GM19395 (cell line): ENCODE results near the gene CDK11B.

ENCODE experiments used
- ATAC-seq: cut with Tn5 transposase; IDR thresholded peaks from one replicate; pipeline ENCODE4 v1.9.1; 2021; ENCODE audit warnings: mild to moderate bottlenecking, moderate library complexity; ENCODE audit not compliant: unreplicated experiment

The CDK11B gene

DNA sequence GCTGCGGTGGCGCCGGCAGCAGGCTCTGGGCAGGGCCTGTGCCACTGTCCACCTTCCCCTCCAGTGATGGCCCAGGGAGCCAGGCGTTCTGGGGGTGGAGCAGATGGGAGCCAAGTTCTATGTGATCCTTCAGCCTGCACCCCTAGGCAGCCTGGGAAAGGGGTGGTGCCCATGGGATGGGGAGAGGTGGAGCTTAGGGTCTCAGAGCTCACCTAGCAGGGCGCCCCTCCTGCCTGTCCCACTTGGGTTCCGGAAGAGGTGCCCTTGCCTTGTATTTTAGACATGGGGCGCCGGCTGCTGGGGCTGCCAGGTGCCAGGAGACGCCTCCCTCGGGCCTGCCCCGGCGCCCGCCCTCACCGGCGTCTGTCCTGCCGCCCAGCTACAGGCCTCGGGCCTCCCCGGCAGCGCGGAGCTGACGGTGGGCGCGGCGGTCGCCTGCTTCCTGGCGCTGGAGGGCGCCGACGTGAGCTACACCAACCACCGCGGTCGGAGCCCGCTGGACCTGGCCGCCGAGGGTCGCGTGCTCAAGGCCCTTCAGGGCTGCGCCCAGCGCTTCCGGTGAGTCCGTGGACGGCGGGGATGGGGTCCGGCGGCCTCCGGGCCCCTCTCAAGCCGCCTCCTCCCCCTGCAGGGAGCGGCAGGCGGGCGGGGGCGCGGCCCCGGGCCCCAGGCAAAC, 29.9 kb downstream of the CDK11B start:
- no peak for ATAC-seq

DNA sequence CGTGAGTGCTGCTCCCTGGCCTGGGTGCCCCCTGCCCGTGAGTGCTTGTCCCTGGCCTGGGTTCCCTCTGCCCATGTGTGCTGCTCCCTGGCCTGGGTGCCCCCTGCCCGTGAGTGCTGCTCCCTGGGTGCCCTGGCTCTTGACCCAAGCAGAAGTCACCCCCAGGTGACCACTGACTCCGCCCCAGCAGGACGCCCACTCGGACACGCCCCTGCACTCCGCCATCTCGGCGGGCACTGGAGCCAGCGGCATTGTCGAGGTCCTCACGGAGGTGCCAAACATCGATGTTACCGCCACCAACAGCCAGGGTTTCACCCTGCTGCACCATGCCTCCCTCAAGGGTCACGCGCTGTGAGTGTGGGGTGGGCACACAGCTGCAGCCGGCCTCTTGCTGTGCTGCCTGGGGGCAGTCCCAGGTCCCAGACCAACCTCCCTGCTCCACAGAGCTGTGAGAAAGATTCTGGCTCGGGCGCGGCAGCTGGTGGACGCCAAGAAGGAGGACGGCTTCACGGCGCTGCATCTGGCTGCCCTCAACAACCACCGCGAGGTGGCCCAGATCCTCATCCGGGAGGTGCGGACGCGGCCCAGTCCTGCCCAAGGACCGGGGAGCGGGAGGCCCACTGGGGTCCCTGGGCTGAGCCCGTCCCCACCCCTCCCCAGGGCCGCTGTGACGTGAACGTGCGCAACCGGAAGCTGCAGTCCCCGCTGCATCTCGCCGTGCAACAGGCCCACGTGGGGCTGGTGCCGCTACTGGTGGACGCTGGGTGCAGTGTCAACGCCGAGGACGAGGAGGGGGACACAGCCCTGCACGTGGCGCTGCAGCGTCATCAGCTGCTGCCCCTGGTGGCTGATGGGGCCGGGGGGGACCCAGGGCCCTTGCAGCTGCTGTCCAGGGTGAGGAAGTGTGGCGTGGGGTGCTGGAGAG, 30.7 kb downstream of the CDK11B start:
- no peak for ATAC-seq

DNA sequence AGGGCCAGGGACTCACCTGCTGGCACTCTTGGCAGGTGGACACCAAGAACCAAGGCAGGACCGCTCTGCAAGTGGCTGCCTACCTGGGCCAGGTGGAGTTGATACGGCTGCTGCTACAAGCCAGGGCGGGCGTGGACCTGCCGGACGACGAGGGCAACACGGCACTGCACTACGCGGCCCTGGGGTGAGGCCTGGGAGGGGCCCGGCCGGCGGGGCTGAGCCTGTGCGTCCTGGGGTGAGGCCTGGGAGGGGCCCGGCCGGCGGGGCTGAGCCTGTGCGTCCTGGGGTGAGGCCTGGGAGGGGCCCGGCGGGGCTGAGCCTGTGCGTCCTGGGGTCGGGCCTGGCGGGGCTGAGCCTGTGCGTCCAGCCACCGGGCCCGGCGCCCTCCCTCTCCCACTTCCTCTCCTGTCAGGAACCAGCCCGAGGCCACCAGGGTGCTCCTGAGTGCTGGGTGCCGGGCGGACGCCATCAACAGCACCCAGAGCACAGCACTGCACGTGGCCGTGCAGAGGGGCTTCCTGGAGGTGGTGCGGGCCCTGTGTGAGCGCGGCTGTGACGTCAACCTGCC, 31.5 kb downstream of the CDK11B start:
- ATAC-seq: no peak

DNA sequence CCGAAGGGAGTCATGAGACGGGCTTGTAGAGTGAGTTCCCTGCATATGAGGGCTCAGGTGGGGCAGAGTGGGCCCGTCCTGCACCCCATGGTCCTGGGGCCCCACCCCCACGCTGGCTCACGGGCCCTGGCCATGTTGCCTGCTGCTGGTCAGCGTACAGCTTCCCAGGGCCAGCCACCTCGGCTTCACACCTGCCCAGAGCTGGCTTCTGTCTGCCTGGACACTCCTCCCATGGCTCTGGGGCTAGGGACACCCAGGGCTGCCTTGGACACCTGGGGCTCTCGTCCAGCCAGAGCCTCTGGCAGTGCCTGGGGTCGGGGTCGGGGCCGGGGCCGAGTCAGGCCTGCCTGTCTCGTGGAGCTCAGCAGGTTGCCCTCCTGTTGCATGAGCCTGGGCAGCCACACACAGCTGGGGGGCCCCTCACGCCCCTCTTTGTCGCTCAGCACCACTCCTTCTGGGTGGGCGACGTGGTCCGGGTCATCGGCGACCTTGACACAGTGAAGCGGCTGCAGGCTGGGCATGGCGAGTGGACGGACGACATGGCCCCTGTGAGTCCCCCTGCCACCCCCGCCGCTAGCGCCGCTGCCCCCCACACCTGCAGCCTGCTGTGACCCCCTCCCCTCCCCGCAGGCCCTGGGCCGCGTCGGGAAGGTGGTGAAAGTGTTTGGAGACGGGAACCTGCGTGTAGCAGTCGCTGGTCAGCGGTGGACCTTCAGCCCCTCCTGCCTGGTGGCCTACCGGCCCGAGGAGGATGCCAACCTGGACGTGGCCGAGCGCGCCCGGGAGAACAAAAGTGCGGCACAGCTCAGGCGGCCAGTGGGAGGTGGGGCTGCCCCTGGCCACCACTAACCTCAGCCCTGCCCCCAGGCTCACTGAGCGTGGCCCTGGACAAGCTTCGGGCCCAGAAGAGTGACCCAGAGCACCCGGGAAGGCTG, 32.3 kb downstream of the CDK11B start:
- ATAC-seq: no peak

DNA sequence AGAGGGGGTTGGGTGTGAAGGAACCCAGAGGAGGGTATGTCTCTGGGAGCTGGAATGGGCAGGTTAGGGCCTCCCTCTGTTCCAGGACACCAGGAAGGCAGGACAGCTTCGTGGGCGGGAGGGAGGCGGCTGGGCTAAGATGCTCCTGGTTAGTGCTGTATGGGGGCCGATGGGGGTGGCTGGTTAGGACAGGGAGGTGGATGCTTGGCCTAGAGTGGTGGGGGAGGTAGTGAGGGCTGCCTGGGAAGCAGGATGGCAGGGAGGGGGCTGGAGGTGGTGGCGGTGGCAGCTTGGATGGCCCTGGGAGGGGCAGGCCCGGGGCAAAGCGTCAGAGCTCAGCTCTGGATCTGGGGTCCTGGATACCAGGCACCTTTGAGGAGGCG, 33.0 kb downstream of the CDK11B start:
- ATAC-seq: no peak

DNA sequence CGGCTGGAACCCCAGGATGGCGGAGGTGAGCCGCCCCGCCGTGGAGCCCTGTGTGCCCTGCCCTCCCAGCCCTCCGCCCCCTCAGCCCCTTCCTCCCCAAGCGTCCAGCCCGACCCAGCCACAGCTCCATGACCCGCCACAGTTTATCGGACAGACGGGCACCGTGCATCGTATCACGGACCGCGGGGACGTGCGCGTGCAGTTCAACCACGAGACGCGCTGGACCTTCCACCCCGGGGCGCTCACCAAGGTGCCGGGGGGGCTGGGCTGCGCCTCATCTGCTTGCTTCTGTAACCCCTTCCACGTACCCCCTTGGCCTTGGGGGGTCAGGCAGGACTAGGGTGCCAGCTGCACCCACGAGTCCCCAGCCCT, 33.4 kb downstream of the CDK11B start:
- no peak for ATAC-seq

DNA sequence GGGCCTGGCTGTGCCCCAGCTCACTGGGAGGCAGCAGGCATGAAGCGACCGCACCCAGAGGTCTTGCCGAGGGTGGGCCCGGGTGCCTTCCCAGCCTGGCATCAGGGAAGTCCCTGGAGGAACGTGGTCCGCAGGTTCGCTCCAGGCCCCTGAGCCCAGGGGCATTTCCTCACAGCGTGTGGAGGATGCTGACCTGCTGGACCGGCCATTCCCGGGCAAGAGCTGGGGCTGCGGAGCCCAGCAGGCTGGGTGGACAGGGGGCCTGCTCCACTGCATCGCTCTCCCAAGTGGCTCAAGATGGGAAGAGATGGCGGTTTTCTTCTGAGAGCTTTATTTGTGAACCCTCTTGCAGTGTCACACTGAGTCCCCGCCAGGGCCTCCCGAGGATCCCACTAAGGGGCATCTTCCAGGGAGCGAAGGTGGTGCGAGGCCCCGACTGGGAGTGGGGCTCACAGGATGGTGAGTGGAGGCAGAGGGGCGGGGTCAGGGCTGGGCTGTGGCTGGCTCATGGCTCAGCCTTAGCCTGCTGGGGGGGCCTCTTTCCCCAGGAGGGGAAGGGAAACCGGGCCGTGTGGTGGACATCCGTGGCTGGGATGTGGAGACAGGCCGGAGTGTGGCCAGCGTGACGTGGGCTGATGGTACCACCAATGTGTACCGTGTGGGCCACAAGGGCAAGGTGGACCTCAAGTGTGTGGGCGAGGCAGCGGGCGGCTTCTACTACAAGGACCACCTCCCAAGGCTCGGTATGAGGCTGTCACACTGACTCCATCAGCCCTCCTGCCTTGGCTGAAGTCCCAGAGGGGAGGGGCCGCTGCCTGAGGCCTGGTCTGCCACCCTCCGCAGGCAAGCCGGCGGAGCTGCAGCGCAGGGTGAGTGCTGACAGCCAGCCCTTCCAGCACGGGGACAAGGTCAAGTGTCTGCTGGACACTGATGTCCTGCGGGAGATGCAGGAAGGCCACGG, 34.1 kb downstream of the CDK11B start:
- no peak for ATAC-seq

DNA sequence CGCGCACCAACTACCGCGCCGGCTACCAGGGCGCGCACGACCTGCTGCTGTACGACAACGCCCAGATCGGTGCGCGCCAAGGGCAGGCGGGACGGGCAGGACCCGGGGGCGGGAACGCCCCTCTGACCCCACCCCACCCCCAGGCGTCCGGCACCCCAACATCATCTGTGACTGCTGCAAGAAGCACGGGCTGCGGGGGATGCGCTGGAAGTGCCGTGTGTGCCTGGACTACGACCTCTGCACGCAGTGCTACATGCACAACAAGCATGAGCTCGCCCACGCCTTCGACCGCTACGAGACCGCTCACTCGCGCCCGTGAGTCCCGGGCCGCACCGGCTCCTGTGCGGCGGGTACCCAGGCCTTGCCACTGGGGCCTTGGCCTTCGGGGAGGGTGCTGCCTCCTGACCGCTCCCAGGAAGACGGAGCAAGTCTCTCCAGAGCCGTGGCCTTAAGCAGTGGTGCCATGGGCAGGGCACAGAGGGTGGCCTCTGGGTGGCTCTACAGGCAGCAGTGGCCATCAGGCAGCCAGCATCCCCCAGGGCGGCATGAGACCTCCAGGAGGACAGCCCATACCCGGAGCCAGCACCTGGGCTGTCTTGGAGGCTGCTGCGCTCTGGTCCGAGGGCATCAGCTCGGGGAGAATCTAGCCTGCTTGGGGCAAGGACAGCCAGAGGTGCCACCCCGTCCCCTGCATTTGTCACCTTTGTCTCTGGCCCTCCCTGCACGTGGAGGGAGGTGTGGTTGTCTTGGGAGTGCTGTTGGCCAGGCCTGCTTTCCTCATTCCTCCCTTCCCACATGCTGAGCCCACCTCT, 35.0 kb downstream of the CDK11B start:
- no peak for ATAC-seq

DNA sequence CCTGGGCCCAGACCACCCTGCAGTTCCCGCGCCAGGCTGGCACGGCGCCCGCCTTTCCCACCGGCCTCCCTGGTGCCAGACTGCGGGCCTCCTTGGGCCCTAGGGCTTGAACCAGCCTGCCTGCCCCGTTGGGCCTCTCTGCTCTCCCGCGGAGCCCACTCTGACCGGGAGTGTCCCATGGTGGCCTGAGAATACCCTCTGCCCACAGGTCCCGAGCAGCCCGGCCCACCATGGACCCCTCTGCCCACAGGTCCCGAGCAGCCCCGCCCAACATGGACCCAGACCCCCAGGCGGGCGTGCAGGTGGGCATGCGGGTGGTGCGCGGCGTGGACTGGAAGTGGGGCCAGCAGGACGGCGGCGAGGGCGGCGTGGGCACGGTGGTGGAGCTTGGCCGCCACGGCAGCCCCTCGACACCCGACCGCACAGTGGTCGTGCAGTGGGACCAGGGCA, 35.6 kb downstream of the CDK11B start:
- ATAC-seq: no peak

DNA sequence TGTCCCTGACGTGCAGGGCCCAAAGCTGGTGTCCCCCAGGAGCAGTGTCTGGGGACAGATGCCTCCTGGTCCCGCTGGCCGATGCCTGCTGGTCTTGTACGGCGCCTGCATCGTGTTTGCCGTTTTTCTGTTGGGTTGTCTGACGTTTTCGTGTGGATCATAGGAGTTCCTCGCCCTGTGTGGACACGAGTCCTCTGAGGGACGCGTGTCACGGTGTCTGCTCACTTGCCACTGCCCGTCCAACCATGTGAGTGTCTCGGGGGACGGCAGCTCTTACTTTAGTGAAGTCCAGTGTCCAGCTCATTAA, 36.1 kb downstream of the CDK11B start:
- ATAC-seq: no peak

DNA sequence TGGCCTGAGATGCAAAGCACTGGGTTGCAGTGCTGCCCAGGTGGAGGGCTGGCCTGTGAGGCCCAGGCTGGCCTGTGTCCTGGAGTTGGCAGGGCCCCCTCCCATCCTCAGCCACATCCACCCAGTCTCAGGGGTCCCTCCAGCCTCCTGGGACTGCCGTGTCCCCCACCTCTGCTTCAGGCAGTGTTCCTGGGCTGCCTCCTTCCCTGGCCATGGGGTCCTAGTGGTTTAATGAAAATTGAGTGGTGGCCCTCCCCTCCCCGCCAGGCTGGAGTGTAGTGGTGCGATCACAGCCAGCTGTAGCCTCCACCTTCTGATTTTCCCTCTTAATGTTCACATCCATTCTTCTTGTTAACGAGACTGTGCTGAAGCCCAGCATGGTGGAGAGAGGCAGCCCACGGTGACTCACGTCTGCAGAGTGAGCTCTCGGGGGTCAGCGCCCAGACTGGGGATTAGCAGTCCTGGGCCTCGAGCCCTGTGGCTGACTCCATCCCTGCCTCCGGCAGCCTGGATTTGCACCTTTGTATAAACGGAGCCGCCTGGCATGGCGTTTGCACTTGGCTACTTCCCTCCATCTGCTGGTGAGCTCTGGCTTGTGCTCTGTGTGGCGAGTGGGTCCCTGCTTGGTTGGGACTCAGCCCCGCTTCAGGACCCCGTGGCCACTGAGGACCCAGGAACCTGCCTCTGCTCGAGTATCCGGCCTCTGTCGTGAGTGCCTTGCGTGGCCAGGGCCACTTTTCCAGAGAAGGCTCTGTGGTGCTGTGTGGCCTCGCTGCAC, 36.6 kb downstream of the CDK11B start:
- no peak for ATAC-seq

DNA sequence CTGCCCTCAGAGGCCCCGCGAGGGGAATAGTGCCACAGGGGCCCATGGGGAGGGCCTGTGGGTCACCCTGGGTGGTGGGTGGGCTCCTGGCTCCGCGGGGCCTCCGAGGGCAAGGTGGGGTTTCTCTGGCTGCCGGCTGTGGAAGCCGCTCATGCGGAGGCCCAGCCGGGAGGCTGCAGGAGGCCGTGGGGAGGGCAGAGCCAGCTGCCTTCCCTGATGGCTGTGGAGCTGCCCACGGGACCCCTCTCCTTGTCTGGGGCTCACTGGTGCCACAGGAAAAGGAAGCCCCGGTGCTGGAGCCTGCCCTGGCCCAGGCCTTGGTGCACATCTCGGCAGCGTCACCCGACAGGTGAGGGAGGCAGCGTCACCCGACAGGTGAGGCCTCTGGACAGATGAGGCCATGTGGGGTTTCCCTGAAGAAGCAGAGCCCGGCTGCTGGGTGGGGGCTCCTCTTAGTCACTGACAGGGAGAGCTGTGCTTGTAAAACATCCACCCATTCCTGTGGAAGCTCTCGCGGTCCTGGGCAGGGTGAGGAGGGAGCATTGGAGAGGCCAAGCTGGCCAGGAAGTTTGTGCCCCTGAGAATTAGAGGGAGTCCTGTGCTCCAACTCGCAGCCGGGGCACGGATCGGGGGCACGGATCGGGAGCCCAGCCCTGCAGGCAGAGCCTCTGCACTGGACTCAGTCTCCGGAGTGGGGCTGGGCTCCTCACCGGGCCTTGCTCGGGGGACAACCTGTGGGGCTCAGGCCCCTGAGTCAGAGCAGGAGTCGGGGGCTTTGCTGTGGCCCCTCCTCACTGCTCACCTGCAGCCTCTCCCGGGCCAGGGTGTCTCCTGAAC, 37.4 kb downstream of the CDK11B start:
- no peak for ATAC-seq

DNA sequence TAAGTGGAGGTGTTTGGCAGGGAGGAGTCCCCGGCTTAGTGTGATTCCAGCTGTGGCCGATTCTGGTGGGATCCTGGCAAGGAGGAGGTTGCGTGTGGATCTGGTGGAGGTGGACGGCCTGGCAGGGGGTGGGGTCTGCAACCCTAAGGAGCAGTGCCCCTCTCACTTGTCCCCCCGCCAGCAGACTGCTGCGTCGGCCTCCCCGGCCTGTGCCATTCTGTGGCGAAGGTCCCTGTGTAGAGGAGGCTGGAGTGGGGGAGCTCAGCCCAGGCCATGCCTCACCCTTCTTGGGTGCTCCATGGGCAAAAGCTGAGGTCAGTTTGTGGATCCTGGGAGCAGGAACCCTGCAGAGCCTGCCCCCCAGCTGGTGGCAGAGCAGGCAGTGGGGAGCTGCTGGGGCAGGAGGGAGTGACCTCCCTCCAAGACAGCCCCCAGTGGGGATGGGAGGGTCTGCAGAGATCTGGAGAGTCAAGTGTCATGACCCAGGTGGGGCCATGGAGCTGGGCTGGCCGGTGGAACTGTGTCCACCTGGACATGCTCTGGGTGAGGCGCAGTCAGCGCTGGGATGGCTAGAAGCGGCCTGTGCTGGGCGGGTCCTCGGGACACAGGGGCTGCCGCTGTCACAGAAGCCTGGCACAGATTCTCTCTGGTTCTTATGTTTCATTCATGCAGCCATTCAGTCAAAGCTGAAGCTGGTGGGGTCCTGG, 38.2 kb downstream of the CDK11B start:
- no peak for ATAC-seq

DNA sequence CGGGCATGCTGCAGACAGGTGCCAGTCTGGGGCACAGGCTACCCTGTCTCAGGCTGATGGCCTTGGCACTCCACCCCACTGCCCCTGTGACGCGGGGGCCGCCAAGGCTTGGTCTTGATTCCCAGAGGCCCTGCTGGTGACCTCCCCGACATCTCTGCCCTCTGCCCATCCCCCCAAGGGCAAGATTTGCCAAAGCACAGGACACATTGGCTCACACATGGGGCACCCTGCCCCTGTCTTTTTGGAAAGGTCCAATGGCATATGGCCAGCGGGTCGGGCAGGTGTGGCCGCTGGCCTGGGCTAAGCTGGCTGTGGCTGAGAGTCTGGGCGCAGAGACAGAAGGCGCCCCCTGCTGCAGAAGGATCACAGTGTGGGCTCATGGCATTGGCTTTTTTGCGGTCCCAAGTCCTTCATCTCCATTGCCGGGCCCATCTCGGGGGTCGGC, 38.9 kb downstream of the CDK11B start:
- ATAC-seq: no peak

DNA sequence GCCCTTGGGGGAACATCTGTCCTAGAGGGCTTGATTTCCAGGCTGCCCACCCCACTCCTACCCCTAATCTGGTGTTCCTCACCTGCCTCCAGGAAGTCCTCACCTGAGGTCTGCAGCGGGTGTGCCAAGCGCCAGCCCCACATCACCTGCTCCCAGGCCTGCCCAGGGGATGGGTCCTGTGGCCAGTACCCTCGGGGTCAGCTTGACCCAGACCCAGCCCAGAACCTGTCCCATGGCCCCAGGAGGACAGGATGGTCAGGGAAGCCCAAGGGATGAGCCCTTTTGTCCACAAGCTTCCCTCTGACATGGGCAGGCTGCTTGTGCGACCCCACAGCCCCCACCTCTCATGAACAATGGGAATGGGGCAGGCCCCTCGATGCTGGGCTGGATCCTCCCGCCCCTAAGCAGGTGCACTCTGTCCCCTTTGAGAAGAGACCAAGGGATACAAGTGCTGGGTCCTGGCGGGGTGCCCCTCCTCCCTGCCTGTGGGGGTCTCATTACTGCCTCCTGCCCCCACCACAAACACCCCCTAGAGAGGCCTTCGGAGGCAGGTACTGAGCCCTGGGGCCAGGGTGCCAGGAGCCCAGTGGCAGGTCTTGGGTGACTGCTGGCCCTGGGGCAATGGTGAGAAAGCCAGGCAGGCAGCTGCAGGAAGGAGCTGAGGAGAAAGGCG, 40.3 kb downstream of the CDK11B start:
- no peak for ATAC-seq

DNA sequence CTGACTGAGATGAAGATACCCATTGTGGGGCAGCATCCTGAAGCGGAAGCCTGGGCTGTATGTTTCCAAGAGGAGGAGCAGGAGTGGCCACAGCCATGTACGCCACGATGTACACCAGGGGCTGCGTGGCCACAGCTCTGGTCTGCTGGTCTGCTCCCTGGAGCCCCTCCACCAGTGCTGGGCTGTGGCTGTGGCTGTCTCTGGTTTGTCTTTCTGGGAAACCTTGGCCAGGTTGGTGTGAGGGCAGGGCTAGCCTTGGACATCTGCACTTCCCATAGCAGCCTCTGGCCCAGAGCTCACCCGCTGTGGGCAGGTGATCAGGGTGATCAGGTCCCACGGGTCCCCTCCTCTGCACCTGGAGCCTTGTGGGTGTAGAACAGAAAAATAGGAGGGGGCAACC, 40.9 kb downstream of the CDK11B start:
- no peak for ATAC-seq
